ENCODE measurements around the gene SYNGR1.
"Not testable (repeated sequence)": the region's sequence is repeated elsewhere in the genome, so short reads cannot be mapped to it uniquely, and the experiment has no call there.

The SYNGR1 gene

GRCh38 chr22:39411828-39412365, 62.1 kb downstream of the SYNGR1 start:
- DNase-seq, result not testable (repeated sequence)

- not testable (repeated sequence) for DNase-seq
Measured at GRCh38 chr22:39413204-39413603, 63.4 kb downstream of the SYNGR1 start.

GRCh38 chr22:39414377-39414776, 64.6 kb downstream of the SYNGR1 start:
- DNase-seq, result no peak

- DNase-seq, result no peak
Measured at GRCh38 chr22:39414886-39415285, 65.1 kb downstream of the SYNGR1 start.

GRCh38 chr22:39415506-39415905, 65.7 kb downstream of the SYNGR1 start:
- DNase-seq, result no peak

- no peak for DNase-seq
Measured at GRCh38 chr22:39416319-39416718, 66.5 kb downstream of the SYNGR1 start.

- no peak for DNase-seq
Measured at GRCh38 chr22:39417641-39418040, 67.8 kb downstream of the SYNGR1 start.

- DNase-seq, result no peak
Measured at GRCh38 chr22:39418696-39419095, 68.9 kb downstream of the SYNGR1 start.

- DNase-seq, result no peak
Measured at GRCh38 chr22:39419096-39419495, 69.3 kb downstream of the SYNGR1 start.

GRCh38 chr22:39419911-39420310, 70.1 kb downstream of the SYNGR1 start:
- no peak for DNase-seq

GRCh38 chr22:39421691-39422090, 71.9 kb downstream of the SYNGR1 start:
- DNase-seq, result no peak

- DNase-seq, result no peak
Measured at GRCh38 chr22:39422101-39422500, 72.3 kb downstream of the SYNGR1 start.

GRCh38 chr22:39422721-39423120, 72.9 kb downstream of the SYNGR1 start:
- DNase-seq, result no peak

GRCh38 chr22:39423976-39424375, 74.2 kb downstream of the SYNGR1 start:
- DNase-seq, result no peak

- no peak for DNase-seq
Measured at GRCh38 chr22:39426380-39427043, 76.7 kb downstream of the SYNGR1 start.

GRCh38 chr22:39427751-39428596, 78.2 kb downstream of the SYNGR1 start:
- DNase-seq, result no peak

- no peak for DNase-seq
Measured at GRCh38 chr22:39428597-39429071, 78.8 kb downstream of the SYNGR1 start.

- DNase-seq, result no peak
Measured at GRCh38 chr22:39429186-39429585, 79.4 kb downstream of the SYNGR1 start.

- no peak for DNase-seq
Measured at GRCh38 chr22:39429916-39430575, 80.3 kb downstream of the SYNGR1 start.

GRCh38 chr22:39430576-39431150, 80.9 kb downstream of the SYNGR1 start:
- DNase-seq, result no peak

GRCh38 chr22:39431216-39431801, 81.5 kb downstream of the SYNGR1 start:
- no peak for DNase-seq

GRCh38 chr22:39431821-39432251, 82.0 kb downstream of the SYNGR1 start:
- DNase-seq, result no peak

Measured in activated naive CD4-positive, alpha-beta T cell treated with Interleukin-2 at 50 U/mL for 16 hours (primary cell).